C4-2B (cell line): ENCODE data around the gene LMOD1.
"Not testable (repeated sequence)": the region's sequence is repeated elsewhere in the genome, so short reads cannot be mapped to it uniquely, and the experiment has no call there.

Experiments used
- H3K27ac ChIP-seq: fragments of 450-650 bp; 2 replicates; pipeline ENCODE4 v1.5.1; 2017
- ZFX ChIP-seq: fragments of 450-650 bp; IDR thresholded peaks from 2 replicates; pipeline ENCODE4 v1.6.1; 2017
- TF ChIP-seq, protein P1 (sequence below): fragments of 450-650 bp; conservative IDR thresholded peaks from 2 replicates; pipeline ENCODE4 v1.5.1; 2017; ENCODE audit warnings: mild to moderate bottlenecking

The LMOD1 gene

DNA sequence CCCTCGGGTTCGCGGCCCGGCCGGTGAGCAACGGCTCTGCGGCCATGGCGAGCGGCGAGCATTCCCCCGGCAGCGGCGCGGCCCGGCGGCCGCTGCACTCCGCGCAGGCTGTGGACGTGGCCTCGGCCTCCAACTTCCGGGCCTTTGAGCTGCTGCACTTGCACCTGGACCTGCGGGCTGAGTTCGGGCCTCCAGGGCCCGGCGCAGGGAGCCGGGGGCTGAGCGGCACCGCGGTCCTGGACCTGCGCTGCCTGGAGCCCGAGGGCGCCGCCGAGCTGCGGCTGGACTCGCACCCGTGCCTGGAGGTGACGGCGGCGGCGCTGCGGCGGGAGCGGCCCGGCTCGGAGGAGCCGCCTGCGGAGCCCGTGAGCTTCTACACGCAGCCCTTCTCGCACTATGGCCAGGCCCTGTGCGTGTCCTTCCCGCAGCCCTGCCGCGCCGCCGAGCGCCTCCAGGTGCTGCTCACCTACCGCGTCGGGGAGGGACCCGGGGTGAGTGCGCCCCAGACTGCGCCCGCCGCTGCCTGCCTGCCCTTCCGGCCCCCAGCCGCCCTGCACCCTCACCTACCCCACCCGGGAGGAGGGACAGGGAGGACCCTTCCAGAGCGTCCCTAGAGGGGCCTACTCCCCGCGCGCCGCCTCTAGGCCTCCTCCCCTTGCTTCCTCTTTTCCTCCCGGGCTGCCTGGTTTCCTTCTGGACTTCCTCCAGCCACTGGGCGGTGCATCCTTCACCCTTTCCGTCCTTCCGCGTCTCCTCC is 36.5 kb upstream of the LMOD1 start, which contains the start of gene RNPEP:
RNPEP (plus strand) TSS at position 26 of the 757 bp plus-strand sequence; CDS start at position 45, 19 bp downstream.
- TF ChIP-seq, protein P1, sequence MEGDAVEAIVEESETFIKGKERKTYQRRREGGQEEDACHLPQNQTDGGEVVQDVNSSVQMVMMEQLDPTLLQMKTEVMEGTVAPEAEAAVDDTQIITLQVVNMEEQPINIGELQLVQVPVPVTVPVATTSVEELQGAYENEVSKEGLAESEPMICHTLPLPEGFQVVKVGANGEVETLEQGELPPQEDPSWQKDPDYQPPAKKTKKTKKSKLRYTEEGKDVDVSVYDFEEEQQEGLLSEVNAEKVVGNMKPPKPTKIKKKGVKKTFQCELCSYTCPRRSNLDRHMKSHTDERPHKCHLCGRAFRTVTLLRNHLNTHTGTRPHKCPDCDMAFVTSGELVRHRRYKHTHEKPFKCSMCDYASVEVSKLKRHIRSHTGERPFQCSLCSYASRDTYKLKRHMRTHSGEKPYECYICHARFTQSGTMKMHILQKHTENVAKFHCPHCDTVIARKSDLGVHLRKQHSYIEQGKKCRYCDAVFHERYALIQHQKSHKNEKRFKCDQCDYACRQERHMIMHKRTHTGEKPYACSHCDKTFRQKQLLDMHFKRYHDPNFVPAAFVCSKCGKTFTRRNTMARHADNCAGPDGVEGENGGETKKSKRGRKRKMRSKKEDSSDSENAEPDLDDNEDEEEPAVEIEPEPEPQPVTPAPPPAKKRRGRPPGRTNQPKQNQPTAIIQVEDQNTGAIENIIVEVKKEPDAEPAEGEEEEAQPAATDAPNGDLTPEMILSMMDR: no peak; the same call in 1 of the 2 replicates
- TF ChIP-seq ZFX: peak; percentile 98
- peak within 1 kb of the TSS; percentile 90 for H3K27ac ChIP-seq

DNA sequence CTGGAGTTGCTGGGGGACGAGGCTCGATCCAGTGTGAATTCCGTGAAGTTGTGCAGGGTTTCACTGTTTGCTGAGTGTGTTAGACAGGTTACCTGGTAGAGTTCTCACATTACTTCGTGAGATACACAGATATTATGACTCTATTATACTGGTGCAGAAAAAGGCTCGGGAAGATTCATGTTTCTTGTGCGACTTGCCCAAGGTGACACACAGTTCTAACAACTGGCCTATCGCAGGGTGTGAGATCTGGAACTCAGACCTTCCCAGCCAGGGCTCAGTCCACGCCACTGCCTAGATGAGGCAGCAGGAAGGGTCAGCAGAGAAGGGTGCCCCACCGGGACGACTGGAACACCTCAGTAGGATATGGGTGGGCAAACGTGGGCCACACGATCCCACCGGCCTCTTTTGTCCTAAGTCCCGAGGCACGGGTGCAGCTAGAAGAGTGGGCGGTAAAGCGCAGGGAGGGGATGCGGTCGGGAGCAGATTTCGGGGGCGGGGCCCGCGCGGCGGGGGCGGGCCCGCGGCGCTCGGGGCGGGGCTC is 35.8 kb upstream of the LMOD1 start:
- peak overlapping the region; percentile 90 for H3K27ac ChIP-seq
- TF ChIP-seq ZFX: no peak
- TF ChIP-seq, protein P1: no peak

DNA sequence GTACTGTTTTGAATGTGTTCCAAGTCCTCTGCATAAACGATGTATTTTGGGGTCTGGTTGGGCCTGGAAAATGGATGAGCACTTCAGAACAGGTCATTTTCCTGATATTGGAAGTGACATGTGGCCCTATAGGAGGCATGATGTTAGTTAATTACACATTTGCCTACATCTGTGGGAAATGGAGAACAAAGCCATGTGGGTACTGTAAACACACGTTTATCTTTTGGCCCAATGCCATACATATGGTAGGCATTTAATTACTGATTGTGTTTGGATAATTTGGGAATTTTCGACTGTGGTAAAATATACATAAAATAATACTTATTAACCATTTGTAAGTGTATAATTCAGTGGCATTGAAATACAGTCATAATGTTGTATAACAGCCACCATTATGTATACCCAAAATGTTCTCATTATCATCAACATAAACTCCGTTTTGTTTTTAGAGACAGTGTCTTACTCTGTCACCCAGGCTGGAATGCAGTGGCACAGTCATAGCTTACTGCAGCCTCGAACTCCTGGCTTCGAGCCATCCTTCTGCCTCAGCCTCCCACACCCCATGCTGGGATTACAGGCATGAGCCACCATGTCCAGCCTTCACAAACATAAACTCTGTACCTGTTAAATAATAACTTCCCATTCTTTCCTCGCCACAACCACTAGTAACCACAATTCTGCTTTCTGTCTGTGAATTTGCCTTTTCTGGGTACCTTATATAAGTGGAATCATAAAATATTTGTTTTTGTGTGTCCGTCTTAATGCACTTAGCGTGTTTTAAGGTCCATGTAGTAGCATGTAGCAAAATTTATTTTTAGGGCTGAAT is 24.2 kb upstream of the LMOD1 start:
- TF ChIP-seq, protein P1: no peak
- no peak overlapping the region for H3K27ac ChIP-seq

DNA sequence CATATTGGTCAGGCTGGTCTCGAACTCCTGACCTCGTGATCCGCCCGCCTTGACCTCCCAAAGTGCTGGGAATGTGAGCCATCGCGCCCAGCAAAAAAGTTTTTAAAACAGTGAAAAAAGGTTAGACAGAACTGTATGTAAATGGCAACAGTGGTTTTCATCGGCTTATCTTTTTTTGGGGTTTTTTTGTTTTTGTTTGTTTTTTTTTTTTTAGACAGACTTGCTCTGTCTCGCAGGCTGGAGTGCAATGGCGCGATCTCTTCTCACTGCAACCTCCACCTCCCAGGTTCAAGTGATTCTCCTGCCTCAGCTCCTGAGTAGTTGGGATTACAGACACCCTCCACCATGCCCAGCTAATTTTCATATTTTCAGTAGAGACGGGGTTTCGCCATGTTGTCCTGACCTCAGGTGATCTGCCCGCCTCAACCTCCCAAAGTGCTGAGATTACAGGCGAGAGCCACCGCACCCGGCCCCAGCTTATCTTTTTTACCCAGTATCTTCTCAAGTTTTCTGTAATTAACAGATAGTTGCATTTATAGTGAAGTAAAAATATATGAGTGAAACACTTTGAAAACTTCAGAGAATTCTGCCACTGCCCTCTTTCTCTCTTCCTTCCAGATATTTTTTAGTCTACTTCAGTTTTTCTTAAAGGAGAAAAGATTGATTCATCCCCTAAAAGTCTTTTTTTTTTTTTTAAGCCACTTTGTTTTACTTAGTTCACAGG is 22.0 kb upstream of the LMOD1 start:
- TF ChIP-seq, protein P1: no peak
- no peak for TF ChIP-seq ZFX
- no peak overlapping the region for H3K27ac ChIP-seq

DNA sequence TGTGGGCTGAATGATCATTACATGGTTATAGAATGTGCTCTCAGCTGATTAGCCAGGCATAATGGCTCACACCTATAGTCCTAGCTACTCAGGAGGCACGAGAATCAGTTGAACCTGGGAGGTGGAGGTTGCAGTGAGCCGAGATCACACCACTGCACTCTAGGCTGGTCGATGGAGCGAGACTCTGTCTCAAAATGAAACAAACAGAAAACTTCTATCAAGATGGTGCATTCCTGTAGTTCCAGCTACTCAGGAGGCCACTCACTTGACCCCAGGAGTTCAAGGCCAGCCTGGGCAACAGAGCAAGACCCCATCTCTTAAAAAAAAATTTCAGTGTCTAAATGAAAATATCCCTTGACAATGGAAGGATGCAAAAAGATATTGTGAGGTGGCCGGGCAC is 19.8 kb upstream of the LMOD1 start:
- no peak overlapping the region for H3K27ac ChIP-seq
- TF ChIP-seq ZFX: no peak
- TF ChIP-seq, protein P1: no peak

DNA sequence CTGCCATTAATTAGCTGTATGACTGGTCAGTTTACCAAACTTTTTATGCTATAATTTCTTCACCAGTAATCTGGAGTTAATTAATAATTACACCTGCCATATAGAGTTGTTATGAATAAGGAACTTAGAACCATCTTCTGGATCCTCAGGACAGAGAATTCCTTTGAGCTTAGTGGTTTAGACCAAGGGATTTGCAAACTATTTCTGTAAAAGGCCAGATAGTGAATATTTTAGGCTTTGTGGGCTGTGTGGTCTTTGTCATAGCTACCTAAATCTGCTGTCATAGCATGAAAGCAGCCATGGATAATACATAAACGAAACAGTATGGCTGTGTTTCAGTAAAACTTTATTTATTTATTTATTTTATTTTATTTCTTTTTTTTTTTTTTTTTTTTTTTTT is 17.9 kb upstream of the LMOD1 start:
- H3K27ac ChIP-seq: no peak overlapping the region
- TF ChIP-seq, protein P1: no peak
- no peak for TF ChIP-seq ZFX

DNA sequence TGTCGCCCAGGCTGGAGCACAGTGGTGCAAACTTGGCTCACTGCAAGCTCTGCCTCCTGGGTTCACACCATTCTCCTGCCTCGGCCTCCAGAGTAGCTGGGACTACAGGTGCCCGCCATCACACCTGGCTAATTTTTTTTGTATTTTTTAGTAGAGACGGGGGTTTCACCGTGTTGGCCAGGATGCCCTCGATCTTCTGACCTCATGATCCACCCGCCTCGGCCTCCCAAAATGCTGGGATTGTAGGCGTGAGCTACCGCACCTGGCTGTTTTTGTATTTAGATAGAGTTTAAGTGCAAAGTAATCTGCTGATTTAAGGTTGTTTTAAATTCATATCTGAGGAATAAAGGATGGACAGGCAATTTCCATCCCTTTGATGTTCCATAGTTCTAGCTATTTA is 16.0 kb upstream of the LMOD1 start:
- H3K27ac ChIP-seq: not testable (repeated sequence)
